Esophagus mucosa (tissue), 1 donor: ENCODE data around the gene ULBP1. TPM values are rescaled to one million over a fixed set of nuclear protein-coding genes. Genes with fewer than 3 reads are reported as not detected.
"Not testable (repeated sequence)": the region's sequence is repeated elsewhere in the genome, so short reads cannot be mapped to it uniquely, and the experiment has no call there.

Source experiments
- ATAC-seq: fragments of 200-7000 bp; cut with Tn5 transposase; one replicate; pipeline ENCODE4 v1.9.1; 2020
- total RNA-seq: library from RNA; stranded (reverse); gene quantifications from one replicate; pipeline ENCODE4 v1.2.4, GENCODE V29; 2023
- donor health status: DM: yes; HTN: yes; CAD: no.

The ULBP1 gene
- total RNA-seq, 1 donor from 2014 or later, result 1.2 TPM

- no peak for ATAC-seq
These were observed 15.6 kb downstream of the ULBP1 start for GRCh38 chr6:149979293-149979692.

- ATAC-seq, result no peak
These were observed 19.4 kb downstream of the ULBP1 start for GRCh38 chr6:149983145-149983544.

- no peak for ATAC-seq
These were observed 21.0 kb downstream of the ULBP1 start for GRCh38 chr6:149984773-149985172.

GRCh38 chr6:149985481-149985937 lies 21.8 kb downstream of the ULBP1 start:
- ATAC-seq, result no peak

- ATAC-seq, result no peak
These were observed 23.9 kb downstream of the ULBP1 start for GRCh38 chr6:149987602-149988107.

GRCh38 chr6:149988550-149989346 lies 25.0 kb downstream of the ULBP1 start:
- no peak for ATAC-seq

GRCh38 chr6:149990212-149990660 lies 26.5 kb downstream of the ULBP1 start:
- ATAC-seq, result no peak

- ATAC-seq, result no peak
These were observed 27.1 kb downstream of the ULBP1 start for GRCh38 chr6:149990661-149991471.

GRCh38 chr6:149991472-149991795 lies 27.7 kb downstream of the ULBP1 start:
- ATAC-seq, result peak; percentile 15

- no peak for ATAC-seq
These were observed 28.1 kb downstream of the ULBP1 start for GRCh38 chr6:149991838-149992237.

GRCh38 chr6:149995235-149995750 lies 31.6 kb downstream of the ULBP1 start:
- no peak for ATAC-seq

GRCh38 chr6:149995971-149996370 lies 32.2 kb downstream of the ULBP1 start:
- no peak for ATAC-seq

- no peak for ATAC-seq
These were observed 35.9 kb downstream of the ULBP1 start for GRCh38 chr6:149999636-150000035.

- ATAC-seq, result no peak
These were observed 37.7 kb downstream of the ULBP1 start for GRCh38 chr6:150001295-150002008.

GRCh38 chr6:150002710-150003109 lies 39.0 kb downstream of the ULBP1 start:
- no peak for ATAC-seq

GRCh38 chr6:150003599-150003998 lies 39.9 kb downstream of the ULBP1 start:
- not testable (repeated sequence) for ATAC-seq

GRCh38 chr6:150004101-150004782 lies 40.5 kb downstream of the ULBP1 start:
- peak; percentile 25 for ATAC-seq

- ATAC-seq, result peak; percentile 93
These were observed 41.3 kb downstream of the ULBP1 start for GRCh38 chr6:150004783-150005717.

- ATAC-seq, result no peak
These were observed 42.3 kb downstream of the ULBP1 start for GRCh38 chr6:150005761-150006651.
